SK-N-MC (cell line): ENCODE results near the gene ALS2CL.

Experiments used
- DNase-seq: peaks from one replicate; pipeline ENCODE4 v3.0.0-alpha.2; 2011; ENCODE audit warnings: low read depth, low spot score
- H3K27ac ChIP-seq: fragments of 200-600 bp; sonication (generic); 2 replicates; pipeline ENCODE4 v1.5.1; 2016; ENCODE audit warnings: mixed run types
- H3K36me3 ChIP-seq: fragments of 200-600 bp; sonication (generic); 2 replicates; pipeline ENCODE4 v1.6.1; 2017; ENCODE audit warnings: antibody characterized with exemption, low read length, mixed read lengths; ENCODE audit not compliant: insufficient read depth
- H3K4me3 ChIP-seq: fragments of 200-600 bp; sonication (generic); 2 replicates; pipeline ENCODE4 v1.5.1; 2016
- H3K9ac ChIP-seq: fragments of 200-600 bp; sonication (generic); 2 replicates; pipeline ENCODE4 v1.8.0; 2017; ENCODE audit warnings: mixed run types, mixed read lengths; ENCODE audit not compliant: insufficient read length
- H3K9me3 ChIP-seq: fragments of 200-600 bp; sonication (generic); 2 replicates; pipeline ENCODE4 v1.6.1; 2017; ENCODE audit warnings: low read depth, mild to moderate bottlenecking, antibody characterized with exemption, low read length, moderate library complexity, mixed read lengths
- EZH2 ChIP-seq: fragments of 200-600 bp; sonication (generic); IDR thresholded peaks from one replicate; pipeline ENCODE4 v1.6.1; 2017; ENCODE audit warnings: antibody characterized with exemption
- FOXP2 ChIP-seq: optimal IDR thresholded peaks from 2 replicates; pipeline ENCODE3; 2011; ENCODE audit warnings: mild to moderate bottlenecking, moderate library complexity; ENCODE audit not compliant: insufficient read depth; ENCODE audit errors: extremely low read length, control extremely low read depth
- POLR2AphosphoS5 ChIP-seq: IDR thresholded peaks from 2 replicates; pipeline ENCODE4 v1.6.1; 2012; ENCODE audit warnings: mild to moderate bottlenecking, low read depth, low read length, borderline replicate concordance

ALS2CL gene

DNA sequence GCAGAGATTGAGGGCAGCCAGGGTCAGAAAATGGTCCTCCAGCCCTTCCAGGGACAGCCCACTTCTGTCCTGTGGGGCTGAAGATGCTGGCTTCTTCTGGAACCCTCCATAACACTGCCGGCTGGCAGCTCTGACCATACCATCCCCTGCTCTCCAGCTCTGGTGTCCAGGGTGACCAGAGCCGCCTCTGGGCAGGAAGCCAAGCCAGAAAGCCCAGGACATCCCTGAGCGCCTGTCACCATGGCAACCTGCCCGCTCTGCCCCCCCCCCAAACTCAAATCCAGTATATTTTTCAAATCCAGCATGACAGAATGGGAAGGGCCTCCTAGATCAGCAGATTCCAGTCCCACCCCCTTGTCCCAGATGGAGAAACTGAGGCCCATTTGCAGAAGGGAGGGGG, 7.3 kb upstream of the ALS2CL start:
- Histone ChIP-seq H3K4me3 (no peak overlapping the region), H3K9ac (no peak overlapping the region), H3K36me3 (no peaks in the 10 kb centered on the region), H3K9me3 (no peaks in the 10 kb centered on the region), H3K27ac (no peak overlapping the region)
- TF ChIP-seq EZH2 (no peak), POLR2AphosphoS5 (no peak), FOXP2 (no peak)
- DNase-seq, result no peak

DNA sequence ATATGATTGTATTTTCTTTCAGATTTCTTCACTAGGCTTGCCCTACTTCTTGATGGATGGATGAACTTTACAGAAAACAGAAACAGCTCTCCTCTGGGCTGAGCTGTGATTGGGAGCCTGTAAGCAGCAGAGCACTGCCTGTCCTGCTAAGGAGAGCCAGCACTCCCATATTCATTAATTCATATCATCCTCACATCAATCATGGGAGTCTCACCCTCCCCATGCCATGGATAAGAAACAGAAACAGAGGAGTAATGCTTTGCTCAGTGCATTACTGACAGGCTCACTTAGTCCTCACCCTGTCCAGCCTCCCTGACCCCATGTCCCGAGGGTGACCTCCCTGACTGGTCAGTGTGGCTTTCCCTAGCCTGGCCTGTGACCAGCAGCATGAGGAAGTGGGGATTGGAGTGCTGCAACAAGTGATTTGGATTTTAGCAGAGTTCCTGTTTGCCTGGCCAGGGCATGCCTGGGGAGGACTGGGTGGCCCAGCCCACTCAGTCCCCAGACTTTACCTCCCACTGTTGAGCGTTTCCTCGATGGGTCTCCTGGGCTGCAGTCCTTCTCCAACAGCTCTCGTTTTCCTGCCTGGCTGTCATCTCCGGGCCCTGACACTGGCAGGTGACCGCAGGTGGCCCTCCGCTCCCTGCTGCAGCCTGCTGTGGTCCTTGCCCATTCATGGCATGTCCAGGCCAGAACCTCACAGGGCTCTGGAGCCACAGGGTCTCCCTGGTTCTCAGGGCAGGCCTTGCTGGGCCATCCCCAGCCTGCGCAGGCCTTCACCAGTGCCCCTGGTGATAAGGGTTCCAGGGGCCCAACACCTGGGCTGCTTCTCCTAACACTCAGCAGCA, 6.4 kb upstream of the ALS2CL start:
- TF ChIP-seq EZH2 (no peak), FOXP2 (no peak), POLR2AphosphoS5 (no peak)
- Histone ChIP-seq H3K9me3 (no peaks in the 10 kb centered on the region), H3K4me3 (no peak overlapping the region), H3K9ac (no peak overlapping the region), H3K36me3 (no peaks in the 10 kb centered on the region), H3K27ac (no peak overlapping the region)
- no peak for DNase-seq

DNA sequence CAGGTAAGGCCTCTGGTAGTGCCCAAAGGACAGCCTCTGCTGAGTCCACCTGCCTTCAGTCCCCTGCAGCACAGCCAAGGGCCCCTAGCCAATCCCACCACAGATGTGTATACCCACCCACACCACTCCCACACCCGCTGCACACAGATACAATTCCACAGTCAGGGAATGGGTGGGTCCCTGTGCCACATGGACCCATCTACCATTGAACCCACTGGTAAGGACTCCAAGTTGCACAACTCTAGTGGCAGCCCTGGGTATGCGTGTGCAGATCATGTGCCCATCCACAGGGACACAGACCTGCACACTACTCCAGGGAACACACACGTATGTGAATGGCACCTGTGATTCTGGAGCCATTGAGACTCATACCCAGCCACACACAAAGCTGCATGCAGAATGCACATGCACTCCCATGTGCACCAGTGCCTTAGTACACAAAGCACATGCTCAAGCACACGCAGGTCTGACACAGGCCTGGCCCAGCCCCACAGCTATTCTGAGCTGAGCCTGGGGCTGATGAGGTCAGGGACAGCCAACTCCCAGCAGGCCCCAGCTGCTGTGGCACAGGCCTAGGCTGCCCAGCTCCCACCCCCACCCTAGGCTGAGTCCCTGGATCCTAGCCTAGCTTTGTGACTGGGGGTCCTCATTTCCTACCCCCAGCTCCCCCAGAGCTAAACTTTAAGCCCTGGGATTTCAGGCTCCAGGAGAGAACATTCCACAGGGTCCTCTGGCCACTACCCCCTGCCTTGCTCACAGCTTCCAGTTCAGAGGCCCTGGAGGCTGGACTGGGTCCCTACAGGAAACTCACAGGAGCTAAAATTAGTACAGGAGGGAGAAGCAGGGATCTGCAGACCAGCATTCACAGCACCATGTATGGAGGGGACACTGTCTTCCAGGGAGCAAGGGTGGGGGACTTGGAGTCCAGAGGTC, 2.7 kb upstream of the ALS2CL start:
- Histone ChIP-seq H3K9ac (no peak overlapping the region), H3K9me3 (no peaks in the 10 kb centered on the region), H3K4me3 (no peak overlapping the region), H3K36me3 (no peaks in the 10 kb centered on the region), H3K27ac (no peak overlapping the region)
- DNase-seq, result no peak
- TF ChIP-seq FOXP2 (no peak), POLR2AphosphoS5 (no peak), EZH2 (no peak)

DNA sequence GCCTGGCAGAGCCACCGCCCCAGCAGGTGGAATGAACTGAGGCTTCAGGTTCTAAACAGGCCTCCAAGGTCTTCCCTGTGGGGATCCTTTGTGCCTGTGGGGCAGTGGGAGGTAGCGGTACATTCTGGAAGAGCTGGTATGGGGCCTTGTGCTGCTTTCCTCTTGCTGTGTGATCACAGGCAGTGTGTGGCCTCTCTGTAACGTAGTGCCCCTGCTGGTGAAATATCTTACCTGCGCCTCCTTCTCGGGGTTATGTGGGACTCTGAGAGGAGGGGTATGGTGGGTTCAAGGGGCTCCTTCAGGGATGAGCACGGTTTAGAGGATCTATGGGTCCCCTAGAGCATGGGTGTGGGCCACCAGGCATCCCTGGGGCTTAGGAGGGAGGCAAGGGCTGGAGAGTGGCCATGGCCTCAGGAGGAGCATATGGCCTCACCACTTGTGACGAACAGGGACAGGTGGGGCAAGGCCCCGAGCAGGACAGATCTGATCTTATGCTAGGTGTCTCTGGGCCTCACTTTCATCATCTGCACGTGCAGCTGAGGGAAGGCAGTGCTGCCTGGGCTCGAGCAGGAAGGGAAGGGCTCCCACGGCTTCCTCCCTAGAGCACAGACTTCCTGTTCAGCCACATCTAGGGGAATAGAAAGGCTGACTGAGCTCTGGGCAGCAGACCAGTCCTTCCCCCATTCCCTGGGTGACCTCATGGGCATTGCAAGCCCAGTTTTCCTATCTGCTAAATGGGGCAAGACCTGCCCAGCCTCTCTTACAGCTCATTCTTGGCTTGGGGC, 1.9 kb upstream of the ALS2CL start:
- Histone ChIP-seq H3K9me3 (no peaks in the 10 kb centered on the region), H3K9ac (no peak overlapping the region), H3K4me3 (no peak overlapping the region), H3K36me3 (no peaks in the 10 kb centered on the region), H3K27ac (no peak overlapping the region)
- no peak for TF ChIP-seq EZH2
- TF ChIP-seq FOXP2, result no peak
- TF ChIP-seq POLR2AphosphoS5, result no peak
- DNase-seq, result no peak

DNA sequence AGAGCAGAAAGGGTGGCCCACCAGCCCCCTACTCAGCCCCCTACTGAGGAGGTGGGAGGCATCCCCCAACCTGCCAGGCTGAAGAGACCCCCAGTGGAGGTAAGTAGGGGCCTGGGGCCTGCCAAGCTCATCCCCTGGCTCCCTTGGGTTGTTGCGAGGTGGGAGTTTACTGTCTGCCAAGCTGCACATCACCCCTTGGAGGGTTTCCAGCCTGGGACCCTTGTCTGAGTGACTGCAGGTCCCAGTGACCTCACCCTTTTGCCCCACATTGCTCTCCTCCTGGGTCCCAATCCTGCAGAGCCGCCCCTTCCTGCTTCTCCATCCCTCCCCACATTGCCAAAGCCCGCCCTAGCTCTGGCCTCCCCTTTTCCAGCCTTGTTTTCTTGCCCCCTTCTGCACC, 1.0 kb upstream of the ALS2CL start:
- Histone ChIP-seq H3K27ac (no peak overlapping the region), H3K36me3 (no peaks in the 10 kb centered on the region), H3K9ac (no peak overlapping the region), H3K9me3 (no peaks in the 10 kb centered on the region), H3K4me3 (no peak overlapping the region)
- no peak for TF ChIP-seq POLR2AphosphoS5
- no peak for TF ChIP-seq FOXP2
- no peak for TF ChIP-seq EZH2
- no peak for DNase-seq

DNA sequence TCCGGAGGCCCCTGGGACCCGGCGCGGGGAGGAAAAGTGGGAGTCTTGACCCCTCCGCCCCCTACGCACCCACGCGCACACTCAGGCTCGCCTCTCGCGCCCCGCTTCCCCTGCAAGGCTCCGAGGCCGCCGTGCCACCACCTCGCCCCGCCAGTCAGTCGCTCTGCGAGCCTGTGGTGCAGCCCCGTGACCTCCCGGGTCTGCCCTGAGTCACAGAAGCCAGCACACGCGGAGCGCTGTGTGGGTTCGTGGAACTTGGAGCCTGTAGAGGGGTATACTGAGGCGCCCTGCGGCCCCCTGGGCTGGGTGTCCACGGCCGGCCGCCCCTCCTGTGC, 380 bp upstream of the ALS2CL start:
- no peak overlapping the region for H3K27ac ChIP-seq
- no peaks in the 10 kb centered on the region for H3K9me3 ChIP-seq
- H3K9ac ChIP-seq, result no peak overlapping the region
- TF ChIP-seq POLR2AphosphoS5 (no peak), EZH2 (no peak), FOXP2 (no peak)
- DNase-seq, result no peak
- H3K36me3 ChIP-seq, result no peaks in the 10 kb centered on the region
- no peak overlapping the region for H3K4me3 ChIP-seq

DNA sequence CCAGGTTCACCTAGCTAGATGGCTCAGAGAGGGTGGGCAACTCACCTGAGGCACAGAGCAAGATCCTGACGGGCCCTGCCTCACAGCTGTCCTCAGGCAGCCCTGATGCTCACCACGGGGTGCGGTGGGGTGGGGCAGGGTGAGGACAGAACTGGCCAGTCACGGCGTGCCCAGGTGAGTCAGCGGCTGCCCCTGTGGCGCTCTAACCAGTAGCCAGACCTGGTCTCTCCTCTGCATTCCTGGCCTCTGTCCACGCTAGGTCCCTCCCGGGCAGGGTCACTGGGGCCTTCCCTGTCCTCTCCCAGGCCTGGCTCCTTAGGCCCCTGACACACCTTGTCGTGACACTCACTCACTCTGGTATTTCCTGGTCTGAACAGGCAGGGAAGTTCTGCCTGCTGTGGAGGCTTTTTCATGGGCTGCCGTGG, 901 bp downstream of the ALS2CL start:
- Histone ChIP-seq H3K9me3 (no peaks in the 10 kb centered on the region), H3K36me3 (no peaks in the 10 kb centered on the region), H3K9ac (no peak overlapping the region), H3K27ac (no peak overlapping the region), H3K4me3 (no peak overlapping the region)
- no peak for TF ChIP-seq POLR2AphosphoS5
- TF ChIP-seq EZH2, result no peak
- no peak for TF ChIP-seq FOXP2
- no peak for DNase-seq

DNA sequence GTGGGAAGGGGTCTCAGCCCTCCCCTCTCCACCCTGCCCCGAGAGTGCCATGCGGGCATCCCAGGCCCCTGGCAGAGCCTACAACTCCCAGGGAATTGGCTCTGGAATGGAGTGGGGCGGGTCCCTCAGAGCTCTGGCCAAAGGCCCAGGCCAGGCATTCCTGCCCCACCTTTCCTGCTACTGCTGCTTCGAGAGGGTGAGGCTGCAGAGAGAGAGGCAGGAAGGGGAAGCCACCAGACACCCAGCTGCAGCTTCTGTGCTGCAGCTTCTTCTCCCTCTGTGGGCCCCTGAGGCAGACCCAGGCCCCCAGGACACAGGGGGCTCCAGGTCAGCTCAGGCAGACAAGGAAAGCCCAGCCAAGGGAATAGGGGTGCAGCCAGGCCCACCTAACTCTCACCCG, 2.7 kb downstream of the ALS2CL start:
- Histone ChIP-seq H3K9ac (no peak overlapping the region), H3K36me3 (no peaks in the 10 kb centered on the region), H3K9me3 (no peaks in the 10 kb centered on the region), H3K4me3 (no peak overlapping the region), H3K27ac (no peak overlapping the region)
- no peak for TF ChIP-seq FOXP2
- TF ChIP-seq EZH2, result no peak
- no peak for TF ChIP-seq POLR2AphosphoS5
- DNase-seq, result no peak
